H1 (cell line): ENCODE results near the gene XK. TPM values are rescaled to one million over a fixed set of nuclear protein-coding genes. Genes with fewer than 3 reads are reported as not detected.

Experiments
- CTCF ChIA-PET: fragments of 300-600 bp; sonication (Branson Sonifier 250); formaldehyde crosslinking; loops from one replicate; lab custom pipeline; 2021; ENCODE audit not compliant: partially characterized antibody; lab: Charles Lee
- POLR2A ChIA-PET: fragments of 300-600 bp; sonication (Branson Sonifier 250); formaldehyde crosslinking; loops from one replicate; lab custom pipeline; 2021; ENCODE audit warnings: inconsistent platforms; ENCODE audit not compliant: partially characterized antibody; lab: Charles Lee
- DNase-seq, 2 experiments: peaks; one replicate each; pipeline versions ENCODE4 v3.0.0 to v3.0.0-alpha.2; 2010 to 2022; ENCODE audit warnings: low spot score in 2 of 2, low read depth in 1 of 2, mixed read lengths in 1 of 2
- FAIRE-seq: peaks from 2 replicates; lab custom pipeline; 2011; peaks lifted over from hg19 to GRCh38; lab: Jason Lieb, UNC
- H2AFZ ChIP-seq: 2 replicates; pipeline ENCODE4 v1.8.1; 2012; ENCODE audit warnings: low read length, inconsistent platforms
- H2AK5ac ChIP-seq: 2 replicates; pipeline ENCODE4 v1.6.1; 2013; ENCODE audit warnings: low read depth, low read length
- H2BK120ac ChIP-seq: replicated peaks from 2 replicates; pipeline ENCODE3; 2013; ENCODE audit warnings: low read depth, low read length, inconsistent platforms
- H2BK12ac ChIP-seq: 2 replicates; pipeline ENCODE4 v1.6.1; 2013; ENCODE audit warnings: low read depth, low read length
- H2BK15ac ChIP-seq: 2 replicates; pipeline ENCODE4 v1.6.1; 2013; ENCODE audit warnings: low read length
- H2BK20ac ChIP-seq: 2 replicates; pipeline ENCODE4 v1.6.1; 2013; ENCODE audit warnings: low read length
- H2BK5ac ChIP-seq: 2 replicates; pipeline ENCODE4 v1.6.1; 2013; ENCODE audit warnings: low read depth, low read length
- H3K14ac ChIP-seq: 2 replicates; pipeline ENCODE4 v1.6.1; 2013; ENCODE audit warnings: inconsistent platforms; ENCODE audit not compliant: insufficient read length
- H3K18ac ChIP-seq: 2 replicates; pipeline ENCODE4 v1.6.1; 2013; ENCODE audit warnings: low read length; ENCODE audit errors: extremely low read depth
- H3K23ac ChIP-seq: 2 replicates; pipeline ENCODE4 v1.6.1; 2013; ENCODE audit warnings: inconsistent platforms; ENCODE audit not compliant: insufficient read length
- H3K23me2 ChIP-seq: 2 replicates; pipeline ENCODE4 v1.6.1; 2013; ENCODE audit warnings: low read depth, low read length
- H3K27ac ChIP-seq: 2 replicates; pipeline ENCODE4 v1.6.1; 2011; ENCODE audit warnings: low read depth, low read length, inconsistent platforms
- H3K27me3 ChIP-seq, 4 experiments: replicated peaks in 1 of 4; 1 replicate in 1 of 4; 2 replicates in 3 of 4; pipeline versions ENCODE4 v1.6.1 to v1.8.1; 2011 to 2013; ENCODE audit warnings: low read length in 3 of 4, mild to moderate bottlenecking in 3 of 4, inconsistent platforms in 2 of 4, mixed read lengths in 2 of 4, moderate library complexity in 1 of 4; ENCODE audit not compliant: control insufficient read depth in 3 of 4, insufficient read depth in 3 of 4; ENCODE audit errors: extremely low read depth in 1 of 4
- H3K36me3 ChIP-seq, 4 experiments: 2 replicates each; pipeline versions ENCODE4 v1.6.1 to v1.8.1; 2011 to 2013; ENCODE audit warnings: mild to moderate bottlenecking in 4 of 4, low read length in 3 of 4, moderate library complexity in 2 of 4, control low read depth in 1 of 4, inconsistent platforms in 1 of 4; ENCODE audit not compliant: insufficient read depth in 4 of 4, control insufficient read depth in 2 of 4
- H3K4ac ChIP-seq: replicated peaks from 2 replicates; pipeline ENCODE3; 2013; ENCODE audit warnings: low read length, low read depth, mixed read lengths, inconsistent platforms; ENCODE audit not compliant: insufficient read length
- H3K4me1 ChIP-seq, 4 experiments: replicated peaks in 1 of 4; 1 replicate in 1 of 4; 2 replicates in 3 of 4; pipeline versions ENCODE4 v1.6.1 to v1.8.1; 2011 to 2013; ENCODE audit warnings: low read length in 3 of 4, inconsistent platforms in 2 of 4, mixed read lengths in 1 of 4; ENCODE audit not compliant: insufficient read depth in 4 of 4, control insufficient read depth in 3 of 4
- H3K4me2 ChIP-seq, 2 experiments: 2 replicates each; pipeline versions ENCODE4 v1.6.1 to v1.8.1; 2011 to 2013; ENCODE audit warnings: low read depth in 2 of 2, low read length in 2 of 2, control low read depth in 1 of 2, inconsistent platforms in 1 of 2, mild to moderate bottlenecking in 1 of 2; ENCODE audit not compliant: insufficient read depth in 1 of 2
- H3K4me3 ChIP-seq, 4 experiments: fragments of 200-600, 300-600 bp in 1 of 4; sonication (generic), shearing (Covaris generic), sonication (Bioruptor Twin) in 1 of 4; 2 replicates each; pipeline versions ENCODE4 v1.5.1 to v1.8.1; 2011 to 2016; ENCODE audit warnings: low read length in 4 of 4, low read depth in 3 of 4, control low read depth in 2 of 4, inconsistent platforms in 2 of 4, mild to moderate bottlenecking in 2 of 4, mixed read lengths in 1 of 4, moderate library complexity in 1 of 4; ENCODE audit not compliant: insufficient read depth in 2 of 4; ENCODE audit errors: extremely low read depth in 1 of 4
- H3K56ac ChIP-seq: replicated peaks from 2 replicates; pipeline ENCODE3; 2013; ENCODE audit warnings: low read depth, mild to moderate bottlenecking, mixed read lengths, low read length, inconsistent platforms; ENCODE audit not compliant: insufficient read length
- H3K79me1 ChIP-seq: 2 replicates; pipeline ENCODE4 v1.6.1; 2013; ENCODE audit warnings: low read depth, low read length, control low read depth
- H3K79me2 ChIP-seq, 2 experiments: 2 replicates each; pipeline versions ENCODE4 v1.6.1 to v1.8.1; 2012 to 2013; ENCODE audit warnings: low read length in 2 of 2, mild to moderate bottlenecking in 2 of 2, inconsistent platforms in 1 of 2; ENCODE audit not compliant: insufficient read depth in 2 of 2, control insufficient read depth in 1 of 2
- H3K9ac ChIP-seq, 4 experiments: replicated peaks in 1 of 4; 1 replicate in 1 of 4; 2 replicates in 3 of 4; pipeline versions ENCODE4 v1.6.1 to v1.8.1; 2011 to 2013; ENCODE audit warnings: low read depth in 3 of 4, low read length in 3 of 4, control low read depth in 2 of 4, mild to moderate bottlenecking in 2 of 4, moderate library complexity in 2 of 4, inconsistent platforms in 1 of 4; ENCODE audit errors: extremely low read depth in 1 of 4
- H3K9me3 ChIP-seq, 2 experiments: 2 replicates each; pipeline versions ENCODE4 v1.6.1 to v1.8.1; 2012 to 2013; ENCODE audit warnings: mild to moderate bottlenecking in 2 of 2, moderate library complexity in 2 of 2, control low read depth in 1 of 2, inconsistent platforms in 1 of 2, low read depth in 1 of 2, low read length in 1 of 2, mixed read lengths in 1 of 2; ENCODE audit not compliant: insufficient read depth in 2 of 2
- H4K20me1 ChIP-seq, 2 experiments: replicated peaks in 1 of 2; 2 replicates each; pipeline versions ENCODE3 to v1.8.1; 2011 to 2013; ENCODE audit warnings: inconsistent platforms in 2 of 2, low read length in 2 of 2, mild to moderate bottlenecking in 1 of 2; ENCODE audit not compliant: insufficient read depth in 2 of 2, control insufficient read depth in 1 of 2
- H4K5ac ChIP-seq: 2 replicates; pipeline ENCODE4 v1.6.1; 2013; ENCODE audit warnings: low read length, low read depth, mixed read lengths, inconsistent platforms; ENCODE audit not compliant: insufficient read length
- H4K8ac ChIP-seq: 2 replicates; pipeline ENCODE4 v1.8.0; 2013; ENCODE audit warnings: mild to moderate bottlenecking, moderate library complexity, low read length, inconsistent platforms; ENCODE audit not compliant: insufficient read depth; ENCODE audit errors: extremely low read depth
- H4K91ac ChIP-seq: replicated peaks from 2 replicates; pipeline ENCODE3; 2013; ENCODE audit warnings: low read length, mixed read lengths, inconsistent platforms; ENCODE audit not compliant: insufficient read length
- ASH2L ChIP-seq: fragments of 200-600, 300-600 bp; sonication (generic); IDR thresholded peaks from one replicate; pipeline ENCODE4 v1.7.1; 2017; ENCODE audit warnings: low read length
- ATF2 ChIP-seq: IDR thresholded peaks from 2 replicates; pipeline ENCODE4 v1.6.1; 2012; ENCODE audit warnings: low read length, inconsistent platforms
- CEBPB ChIP-seq: IDR thresholded peaks from 2 replicates; pipeline ENCODE4 v1.6.1; 2012; ENCODE audit warnings: low read depth, low read length
- GTF2F1 ChIP-seq: IDR thresholded peaks from 2 replicates; pipeline ENCODE4 v1.6.1; 2012; ENCODE audit warnings: low read depth, low read length, improper control_type of control experiment, borderline replicate concordance
- POLR2A ChIP-seq, 2 experiments: IDR thresholded peaks; 1 replicate in 1 of 2; 2 replicates in 1 of 2; pipeline ENCODE4 v1.6.1; 2011; ENCODE audit warnings: low read depth in 2 of 2, low read length in 2 of 2, mild to moderate bottlenecking in 2 of 2; ENCODE audit errors: control extremely low read depth in 1 of 2
- POU5F1 ChIP-seq: IDR thresholded peaks from 2 replicates; pipeline ENCODE4 v1.6.1; 2011; ENCODE audit warnings: low read depth, mild to moderate bottlenecking, low read length, moderate library complexity
- RXRA ChIP-seq: IDR thresholded peaks from 2 replicates; pipeline ENCODE4 v1.6.1; 2011; ENCODE audit warnings: low read depth, mild to moderate bottlenecking, low read length, moderate library complexity; ENCODE audit not compliant: insufficient read depth
- SIRT6 ChIP-seq: IDR thresholded peaks from one replicate; pipeline ENCODE4 v1.7.1; 2012; ENCODE audit warnings: low read length, inconsistent platforms
- SP4 ChIP-seq: IDR thresholded peaks from 2 replicates; pipeline ENCODE4 v1.6.1; 2012; ENCODE audit warnings: low read length, inconsistent platforms
- TAF1 ChIP-seq: IDR thresholded peaks from 2 replicates; pipeline ENCODE4 v1.6.1; 2011; ENCODE audit warnings: mild to moderate bottlenecking, low read depth, low read length
- WGBS, 2 experiments: shearing (Covaris generic) in 1 of 2; methylation state at CpG; one replicate each; pipeline versions ENCODE4 v1.1.6 to v1.1.7; 2013 to 2015; ENCODE audit warnings: low lambda C conversion rate in 2 of 2, mixed read lengths in 2 of 2, inconsistent platforms in 1 of 2, low coverage in 1 of 2, missing lambda C conversion rate in 1 of 2; ENCODE audit not compliant: insufficient replicate concordance in 2 of 2, insufficient coverage in 1 of 2, insufficient read length in 1 of 2; ENCODE audit errors: extremely low coverage in 1 of 2, missing lambda C conversion rate in 1 of 2; 5-methylcytosine and 5-hydroxymethylcytosine counted together
- polyA plus RNA-seq, 7 experiments: library from polyadenylated mRNA; depleted of rRNA in 3 of 7; stranded (reverse) in 5 of 7; unstranded in 2 of 7; fragments of >200 nt in 5 of 7; fragments of 200-250 nt in 2 of 7; gene quantifications; 1 replicate in 5 of 7; 2 replicates in 1 of 7; 4 replicates in 1 of 7; pipeline versions ENCODE4 v1.2.1 to v1.2.3, GENCODE V29; 2011 to 2013; ENCODE audit warnings: missing spikeins in 2 of 7, mixed read lengths in 2 of 7
- total RNA-seq: library from RNA; stranded (reverse); fragmentation: NEBNext Ultra II Directional; extraction: Animal tissue kit (Norgen Biotek cat#: 25700); gene quantifications from 2 replicates; pipeline ENCODE4 v1.2.1, GENCODE V29; 2021

Gene XK
- total and polyA plus RNA-seq, 2 of the 8 experiments (the other 6 are each of a cell fraction or from before 2014, with no cell fraction given): 0.76 to 0.84 TPM

- Histone ChIP-seq H4K91ac (no peak overlapping the region), H2BK120ac (no peak overlapping the region), H3K36me3 (no peaks in the 10 kb centered on the region), H3K14ac (no peak overlapping the region), H3K79me1 (no peaks in the 10 kb centered on the region), H2AK5ac (no peak overlapping the region), H3K23ac (no peak overlapping the region), H2BK20ac (no peak overlapping the region), H3K9ac (no peak overlapping the region), H2BK12ac (no peak overlapping the region), H3K56ac (no peak overlapping the region), H3K4ac (no peak overlapping the region), H4K5ac (no peak overlapping the region), H4K20me1 (no peaks in the 10 kb centered on the region), H4K8ac (no peak overlapping the region), H3K4me3 (no peak overlapping the region), H3K27ac (no peak overlapping the region), H3K79me2 (no peaks in the 10 kb centered on the region), H3K9me3 (no peaks in the 10 kb centered on the region), H3K23me2 (no peaks in the 10 kb centered on the region), H3K4me2 (no peak overlapping the region), H3K4me1 (no peaks in the 10 kb centered on the region), H3K27me3 (no peaks in the 10 kb centered on the region), H3K18ac (no peak overlapping the region), H2BK15ac (no peak overlapping the region), H2AFZ (no peak overlapping the region), H2BK5ac (no peak overlapping the region)
- TF ChIP-seq ASH2L (no peak), CEBPB (no peak), ATF2 (no peak), POU5F1 (no peak), SIRT6 (no peak), SP4 (no peak), POLR2A (IDR thresholded peaks at IDR 0.05; ENCODE audit: control extremely low read depth in 1 of 2, low read depth in 2 of 2, low read length in 2 of 2) (no peak), GTF2F1 (no peak), TAF1 (no peak), RXRA (no peak)
- POLR2A ChIA-PET: no interaction called here
- FAIRE-seq: no peak
- CTCF ChIA-PET: no interaction called here
- 92% methylated on average over 2 of the region's 2 CpGs; no CpG with 5 or more reads in 1 of the 2 experiments for WGBS, 2 experiments
- no peak for DNase-seq
Observed at GRCh38 chrX:37776987-37777325, 91.4 kb downstream of the XK start.
